Sciatic nerve (tissue), 2 donors: ENCODE data around the gene SSU72. TPM values are rescaled to one million over a fixed set of nuclear protein-coding genes. Genes with fewer than 3 reads are reported as not detected.
"Not testable (repeated sequence)": the region's sequence is repeated elsewhere in the genome, so short reads cannot be mapped to it uniquely, and the experiment has no call there.

ENCODE experiments used
- ATAC-seq: fragments of 200-7000 bp; cut with Tn5 transposase; one replicate; pipeline ENCODE4 v1.9.1; 2020; ENCODE audit warnings: mild to moderate bottlenecking, moderate library complexity
- DNase-seq: peaks from one replicate; pipeline ENCODE4 v3.0.0-alpha.2; 2020; ENCODE audit warnings: low spot score
- intact Hi-C: fragments of 100-400 bp; cut with DNase I; formaldehyde crosslinking; loops from one replicate; pipeline ENCODE4 v1.14.2; 2022
- total RNA-seq: library from RNA; stranded (reverse); fragmentation: NEBNext Ultra II Directional; extraction: Animal tissue kit (Norgen Biotek cat#: 25700); gene quantifications from one replicate; pipeline ENCODE4 v1.2.1, GENCODE V29; 2021
- donor health status: DM: no; HTN: no; CAD: no.
- donor health status: DM: no; HTN: no; CAD: no.

Gene SSU72
- total RNA-seq, 1 donor from 2014 or later = 78.5 TPM

- DNase-seq (no peak), ATAC-seq (peak; percentile 23)
- intact Hi-C loops = no loop called here
Measured at GRCh38 chr1:1565340-1565739, 9.3 kb downstream of the SSU72 start.

GRCh38 chr1:1564268-1564667 lies 10.4 kb downstream of the SSU72 start:
- intact Hi-C loops = no loop called here
- DNase-seq = no peak
- ATAC-seq = peak; percentile 14

- intact Hi-C loops = no loop called here
- ATAC-seq = no peak
Measured at GRCh38 chr1:1563688-1564087, 11.0 kb downstream of the SSU72 start.

GRCh38 chr1:1562556-1563195 lies 12.0 kb downstream of the SSU72 start:
- intact Hi-C loops = no loop called here

More at GRCh38 chr1:1563688-1564087, 11.0 kb downstream of the SSU72 start:
- no peak for DNase-seq

GRCh38 chr1:1561801-1562470 lies 12.7 kb downstream of the SSU72 start:
- ATAC-seq = no peak
- intact Hi-C loops = no loop called here

More at GRCh38 chr1:1562556-1563195, 12.0 kb downstream of the SSU72 start:
- ATAC-seq (no peak), DNase-seq (no peak)

GRCh38 chr1:1560178-1560577 lies 14.5 kb downstream of the SSU72 start:
- ATAC-seq (no peak), DNase-seq (no peak)
- intact Hi-C loops = no loop called here

More at GRCh38 chr1:1561801-1562470, 12.7 kb downstream of the SSU72 start:
- no peak for DNase-seq

- ATAC-seq (no peak), DNase-seq (no peak)
- intact Hi-C loops = no loop called here
Measured at GRCh38 chr1:1559066-1559465, 15.6 kb downstream of the SSU72 start.

- DNase-seq (no peak), ATAC-seq (no peak)
- intact Hi-C loops = no loop called here
Measured at GRCh38 chr1:1558591-1558990, 16.1 kb downstream of the SSU72 start.

GRCh38 chr1:1557688-1558087 lies 17.0 kb downstream of the SSU72 start:
- ATAC-seq, intact Hi-C loops: not testable (repeated sequence)

GRCh38 chr1:1556961-1557360 lies 17.7 kb downstream of the SSU72 start:
- DNase-seq, intact Hi-C loops, ATAC-seq: not testable (repeated sequence)

More at GRCh38 chr1:1557688-1558087, 17.0 kb downstream of the SSU72 start:
- DNase-seq = not testable (repeated sequence)

- intact Hi-C loops = no loop called here
- ATAC-seq (no peak), DNase-seq (no peak)
Measured at GRCh38 chr1:1556505-1556904, 18.2 kb downstream of the SSU72 start.

- intact Hi-C loops = no loop called here
- ATAC-seq (no peak), DNase-seq (no peak)
Measured at GRCh38 chr1:1554926-1555915, 19.4 kb downstream of the SSU72 start.

- ATAC-seq = no peak
- intact Hi-C loops = no loop called here
- no peak for DNase-seq
Measured at GRCh38 chr1:1554550-1554925, 20.1 kb downstream of the SSU72 start.

- DNase-seq (no peak), ATAC-seq (no peak)
- intact Hi-C loops = no loop called here
Measured at GRCh38 chr1:1553821-1554494, 20.7 kb downstream of the SSU72 start.

GRCh38 chr1:1552263-1552639 lies 22.4 kb downstream of the SSU72 start:
- intact Hi-C loops = no loop called here
- ATAC-seq (no peak), DNase-seq (no peak)

GRCh38 chr1:1551524-1552262 lies 23.0 kb downstream of the SSU72 start:
- intact Hi-C loops = no loop called here

GRCh38 chr1:1550591-1551432 lies 23.9 kb downstream of the SSU72 start:
- DNase-seq (no peak), ATAC-seq (peak; percentile 49)
- intact Hi-C loops = no loop called here

More at GRCh38 chr1:1551524-1552262, 23.0 kb downstream of the SSU72 start:
- ATAC-seq (no peak), DNase-seq (no peak)
